H9 (cell line): Measurements from ENCODE around the gene IL25. TPM values are rescaled to one million over a fixed set of nuclear protein-coding genes. Genes with fewer than 3 reads are reported as not detected.
A peak's percentile ranks its signal among the peaks of the same experiment; 100 is the strongest.

Experiments
- DNase-seq: peaks from one replicate; pipeline ENCODE4 v3.0.0-alpha.2; 2017
- H2AFZ ChIP-seq: one replicate; pipeline ENCODE4 v1.6.1; 2013; ENCODE audit warnings: mild to moderate bottlenecking, low read length, control low read depth, moderate library complexity
- H2AK5ac ChIP-seq: 2 replicates; pipeline ENCODE4 v1.6.1; 2013; ENCODE audit warnings: low read length, control low read depth, mixed read lengths; ENCODE audit not compliant: insufficient read length
- H2BK120ac ChIP-seq: one replicate; pipeline ENCODE4 v1.6.1; 2013; ENCODE audit warnings: low read depth, mild to moderate bottlenecking, low read length, control low read depth, inconsistent platforms; ENCODE audit not compliant: poor library complexity, severe bottlenecking
- H2BK12ac ChIP-seq: 2 replicates; pipeline ENCODE4 v1.6.1; 2013; ENCODE audit warnings: low read length, control low read depth, mixed read lengths, low read depth; ENCODE audit not compliant: insufficient read length
- H2BK15ac ChIP-seq: 2 replicates; pipeline ENCODE4 v1.6.1; 2013; ENCODE audit warnings: low read depth, low read length, control low read depth
- H2BK20ac ChIP-seq: one replicate; pipeline ENCODE4 v1.6.1; 2013; ENCODE audit warnings: low read depth, mild to moderate bottlenecking, low read length, control low read depth, inconsistent platforms; ENCODE audit not compliant: poor library complexity, severe bottlenecking
- H2BK5ac ChIP-seq: 2 replicates; pipeline ENCODE4 v1.6.1; 2013; ENCODE audit warnings: low read length, control low read depth, mixed read lengths; ENCODE audit not compliant: insufficient read length
- H3K14ac ChIP-seq: 2 replicates; pipeline ENCODE4 v1.6.1; 2013; ENCODE audit warnings: low read length, control low read depth; ENCODE audit not compliant: insufficient read depth
- H3K18ac ChIP-seq: 2 replicates; pipeline ENCODE4 v1.6.1; 2013; ENCODE audit warnings: low read depth, mild to moderate bottlenecking, mixed read lengths, low read length, control low read depth; ENCODE audit not compliant: insufficient read length
- H3K23ac ChIP-seq: 2 replicates; pipeline ENCODE4 v1.6.1; 2013; ENCODE audit warnings: low read length, control low read depth, mixed read lengths, low read depth; ENCODE audit not compliant: insufficient read length
- H3K23me2 ChIP-seq: 2 replicates; pipeline ENCODE4 v1.6.1; 2013; ENCODE audit warnings: low read depth, mild to moderate bottlenecking, mixed read lengths, low read length, control low read depth; ENCODE audit not compliant: insufficient read length, poor library complexity, severe bottlenecking
- H3K27ac ChIP-seq: 2 replicates; pipeline ENCODE4 v1.5.1; 2013; ENCODE audit warnings: low read length, control low read depth, mixed read lengths, low read depth; ENCODE audit not compliant: insufficient read length
- H3K27me3 ChIP-seq: 2 replicates; pipeline ENCODE4 v1.6.1; 2013; ENCODE audit warnings: low read length, control low read depth, inconsistent platforms; ENCODE audit not compliant: insufficient read depth
- H3K4ac ChIP-seq: 2 replicates; pipeline ENCODE4 v1.6.1; 2013; ENCODE audit warnings: low read depth, mild to moderate bottlenecking, control low read depth, inconsistent platforms, low read length, moderate library complexity
- H3K4me1 ChIP-seq: 2 replicates; pipeline ENCODE4 v1.6.1; 2013; ENCODE audit warnings: low read length, control low read depth, inconsistent platforms; ENCODE audit not compliant: insufficient read depth
- H3K4me2 ChIP-seq: 2 replicates; pipeline ENCODE4 v1.6.1; 2013; ENCODE audit warnings: low read length, control low read depth, mixed read lengths; ENCODE audit not compliant: insufficient read length, insufficient read depth
- H3K56ac ChIP-seq: 2 replicates; pipeline ENCODE4 v1.6.1; 2013; ENCODE audit warnings: low read depth, mild to moderate bottlenecking, mixed read lengths, low read length, control low read depth; ENCODE audit not compliant: insufficient read length
- H3K79me1 ChIP-seq: 2 replicates; pipeline ENCODE4 v1.6.1; 2013; ENCODE audit warnings: low read depth, mild to moderate bottlenecking, moderate library complexity, low read length, control low read depth, inconsistent platforms; ENCODE audit not compliant: insufficient read depth, poor library complexity, severe bottlenecking
- H3K79me2 ChIP-seq: 2 replicates; pipeline ENCODE4 v1.6.1; 2013; ENCODE audit warnings: low read length, control low read depth, inconsistent platforms; ENCODE audit not compliant: insufficient read depth
- H3K9ac ChIP-seq: 2 replicates; pipeline ENCODE4 v1.6.1; 2013; ENCODE audit warnings: low read length, control low read depth, mixed read lengths; ENCODE audit not compliant: insufficient read length; ENCODE audit errors: extremely low read depth
- H3K9me3 ChIP-seq: one replicate; pipeline ENCODE4 v1.6.1; 2013; ENCODE audit warnings: low read depth, low read length, inconsistent platforms; ENCODE audit not compliant: control insufficient read depth
- H3T11ph ChIP-seq: one replicate; pipeline ENCODE4 v1.6.1; 2013; ENCODE audit warnings: mild to moderate bottlenecking, low read length, control low read depth, inconsistent platforms
- H4K20me1 ChIP-seq: one replicate; pipeline ENCODE4 v1.6.1; 2013; ENCODE audit not compliant: control insufficient read depth, insufficient read length, insufficient read depth
- H4K5ac ChIP-seq: 2 replicates; pipeline ENCODE4 v1.6.1; 2013; ENCODE audit warnings: low read depth, mild to moderate bottlenecking, mixed read lengths, low read length, control low read depth; ENCODE audit not compliant: insufficient read length
- H4K8ac ChIP-seq: replicated peaks from 2 replicates; pipeline ENCODE4 v1.6.1; 2013; ENCODE audit warnings: low read length, control low read depth, mixed read lengths, low read depth; ENCODE audit not compliant: insufficient read length
- H4K91ac ChIP-seq: 2 replicates; pipeline ENCODE4 v1.6.1; 2013; ENCODE audit warnings: low read depth, mild to moderate bottlenecking, moderate library complexity, mixed read lengths, low read length, control low read depth; ENCODE audit not compliant: insufficient read length
- H3K27ac Mint-ChIP-seq, 3 experiments: 2 replicates in 2 of 3; 3 replicates in 1 of 3; pipeline ENCODE4 v1.8.0; 2020 to 2021; ENCODE audit warnings: mixed read lengths in 3 of 3, mild to moderate bottlenecking in 1 of 3, moderate library complexity in 1 of 3
- H3K27me3 Mint-ChIP-seq: 2 replicates; pipeline ENCODE4 v1.8.0; 2021; ENCODE audit warnings: low read depth, mild to moderate bottlenecking, moderate library complexity, mixed read lengths
- H3K36me3 Mint-ChIP-seq, 3 experiments: 2 replicates in 2 of 3; 3 replicates in 1 of 3; pipeline ENCODE4 v1.8.0; 2020 to 2021; ENCODE audit warnings: low read depth in 3 of 3, mixed read lengths in 3 of 3; ENCODE audit not compliant: insufficient read depth in 1 of 3
- H3K4me1 Mint-ChIP-seq, 2 experiments: 2 replicates each; pipeline ENCODE4 v1.8.0; 2020; ENCODE audit warnings: mixed read lengths in 2 of 2
- H3K4me3 Mint-ChIP-seq, 2 experiments: 2 replicates in 1 of 2; 3 replicates in 1 of 2; pipeline ENCODE4 v1.8.0; 2020 to 2021; ENCODE audit warnings: mild to moderate bottlenecking in 2 of 2, mixed read lengths in 2 of 2, moderate library complexity in 1 of 2
- H3K9me3 Mint-ChIP-seq, 2 experiments: 2 replicates in 1 of 2; 3 replicates in 1 of 2; pipeline ENCODE4 v1.8.0; 2020; ENCODE audit warnings: mild to moderate bottlenecking in 2 of 2, mixed read lengths in 2 of 2, moderate library complexity in 1 of 2
- WGBS: extraction: QIAGEN DNeasy Blood & Tissue Kit; methylation state at CpG from one replicate; pipeline ENCODE4 v1.1.7; 2013; ENCODE audit warnings: missing lambda C conversion rate, low lambda C conversion rate, mixed read lengths; ENCODE audit not compliant: insufficient read length; ENCODE audit errors: extremely low coverage; 5-methylcytosine and 5-hydroxymethylcytosine counted together
- total RNA-seq: library from RNA; stranded (reverse); gene quantifications from 2 replicates; pipeline ENCODE4 v1.2.1, GENCODE V29; 2021
- TF ChIP-seq, protein P1 (sequence below): fragments of 200-600 bp; sonication (generic); conservative IDR thresholded peaks from 3 replicates; pipeline ENCODE4 v1.8.0; 2021; ENCODE audit warnings: antibody characterized with exemption, mild to moderate bottlenecking

The IL25 gene
- total RNA-seq, 1 experiment from 2014 or later = not detected

DNA sequence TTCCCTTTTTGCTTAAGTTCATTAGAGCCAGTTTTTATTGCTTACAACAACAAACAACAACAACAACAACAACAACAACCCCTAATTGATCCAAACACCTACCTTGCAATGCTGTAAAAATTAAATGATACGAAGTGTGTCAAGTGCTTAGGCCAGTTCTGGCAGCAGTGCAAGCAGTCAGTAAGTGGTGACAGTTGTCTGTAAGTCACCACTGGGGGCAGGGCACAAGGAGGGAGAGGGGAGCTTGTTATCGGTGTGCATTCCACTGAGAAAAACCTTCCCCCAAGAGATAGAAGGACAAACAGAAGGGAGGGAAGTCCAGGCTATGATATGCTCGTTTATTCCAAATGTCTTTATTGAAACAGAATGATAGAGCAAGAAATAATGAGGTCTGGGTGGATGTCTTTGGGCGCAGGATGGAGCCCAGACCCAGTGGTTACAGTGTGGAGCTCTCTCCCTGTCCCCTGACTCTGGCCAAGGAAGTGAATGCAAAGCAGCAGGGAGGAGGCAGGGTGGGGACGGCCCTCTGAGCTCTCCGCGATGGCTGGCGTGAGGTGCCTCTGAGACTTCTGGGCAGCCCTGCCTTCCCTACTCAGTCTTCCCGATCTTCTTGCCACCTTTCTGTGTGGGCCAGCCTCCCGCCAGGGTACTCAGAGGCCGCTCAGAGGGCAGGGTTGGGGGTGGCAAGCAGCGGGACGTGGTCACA, 26.5 kb upstream of the IL25 start:
- TF ChIP-seq, protein P1, sequence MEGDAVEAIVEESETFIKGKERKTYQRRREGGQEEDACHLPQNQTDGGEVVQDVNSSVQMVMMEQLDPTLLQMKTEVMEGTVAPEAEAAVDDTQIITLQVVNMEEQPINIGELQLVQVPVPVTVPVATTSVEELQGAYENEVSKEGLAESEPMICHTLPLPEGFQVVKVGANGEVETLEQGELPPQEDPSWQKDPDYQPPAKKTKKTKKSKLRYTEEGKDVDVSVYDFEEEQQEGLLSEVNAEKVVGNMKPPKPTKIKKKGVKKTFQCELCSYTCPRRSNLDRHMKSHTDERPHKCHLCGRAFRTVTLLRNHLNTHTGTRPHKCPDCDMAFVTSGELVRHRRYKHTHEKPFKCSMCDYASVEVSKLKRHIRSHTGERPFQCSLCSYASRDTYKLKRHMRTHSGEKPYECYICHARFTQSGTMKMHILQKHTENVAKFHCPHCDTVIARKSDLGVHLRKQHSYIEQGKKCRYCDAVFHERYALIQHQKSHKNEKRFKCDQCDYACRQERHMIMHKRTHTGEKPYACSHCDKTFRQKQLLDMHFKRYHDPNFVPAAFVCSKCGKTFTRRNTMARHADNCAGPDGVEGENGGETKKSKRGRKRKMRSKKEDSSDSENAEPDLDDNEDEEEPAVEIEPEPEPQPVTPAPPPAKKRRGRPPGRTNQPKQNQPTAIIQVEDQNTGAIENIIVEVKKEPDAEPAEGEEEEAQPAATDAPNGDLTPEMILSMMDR = peak; percentile 29; the same call in 2 of the 3 replicates
- Histone ChIP-seq H3K23ac (no peak overlapping the region), H4K8ac (no peak overlapping the region), H3K56ac (no peak overlapping the region), H3K9me3 (no peaks in the 10 kb centered on the region), H3K23me2 (no peaks in the 10 kb centered on the region), H3K4me1 (no peaks in the 10 kb centered on the region; the same call in 1 of the 2 replicates), H2BK12ac (no peak overlapping the region), H3K79me2 (no peaks in the 10 kb centered on the region), H2AFZ (no peak overlapping the region), H2BK20ac (no peak overlapping the region), H2BK120ac (no peak overlapping the region), H4K5ac (no peak overlapping the region), H2AK5ac (no peak overlapping the region), H2BK5ac (no peak overlapping the region), H4K91ac (no peak overlapping the region), H3K4ac (no peak overlapping the region), H2BK15ac (no peak overlapping the region), H3K27me3 (no peaks in the 10 kb centered on the region), H4K20me1 (no peaks in the 10 kb centered on the region), H3K9ac (no peak overlapping the region), H3T11ph (no peak overlapping the region), H3K14ac (no peak overlapping the region), H3K18ac (no peak overlapping the region), H3K79me1 (no peaks in the 10 kb centered on the region), H3K4me2 (no peak overlapping the region), H3K27ac (no peak overlapping the region)
- no CpG with 5 or more reads among the region's 13 CpGs for WGBS
- peak; percentile 48 for DNase-seq
- no peak overlapping the region; a peak in 2 of 5 replicates for H3K4me3 Mint-ChIP-seq
- H3K9me3 Mint-ChIP-seq = peaks cover 5 to 8% of the 10 kb centered on the region in 2 experiments; a peak in 3 of 5 replicates
- H3K27me3 Mint-ChIP-seq = peaks cover 10% of the 10 kb centered on the region
- H3K4me1 Mint-ChIP-seq = peaks cover 20% of the 10 kb centered on the region in 2 experiments
- peak overlapping the region in 2 of 3 experiments; percentile 17 to 27; a peak in 3 of 7 replicates for H3K27ac Mint-ChIP-seq
- peaks cover 13 to 23% (median 20%) of the 10 kb centered on the region in 3 experiments for H3K36me3 Mint-ChIP-seq
